Duodenal mucosa (tissue), 2 donors: ENCODE results near the gene USP27X.

ENCODE experiments used
- H3K27ac ChIP-seq: one replicate; pipeline ENCODE4 v1.7.0; 2013; ENCODE audit warnings: low read depth, low read length
- H3K27me3 ChIP-seq, 2 donors: one replicate each; pipeline ENCODE4 v1.7.0; 2013; ENCODE audit warnings: low read length in 2 of 2, control low read depth in 1 of 2; ENCODE audit not compliant: insufficient read depth in 2 of 2, control insufficient read depth in 1 of 2
- H3K36me3 ChIP-seq, 2 donors: one replicate each; pipeline ENCODE4 v1.7.0; 2013; ENCODE audit warnings: low read length in 2 of 2, control low read depth in 1 of 2; ENCODE audit not compliant: insufficient read depth in 2 of 2, control insufficient read depth in 1 of 2
- H3K4me1 ChIP-seq, 2 donors: one replicate each; pipeline ENCODE4 v1.7.0; 2013; ENCODE audit warnings: low read length in 2 of 2, control low read depth in 1 of 2; ENCODE audit not compliant: insufficient read depth in 2 of 2, control insufficient read depth in 1 of 2
- H3K4me3 ChIP-seq, 2 donors: one replicate each; pipeline ENCODE4 v1.7.0; 2013; ENCODE audit warnings: low read length in 2 of 2, low read depth in 1 of 2
- H3K9ac ChIP-seq, 2 donors: one replicate each; pipeline ENCODE4 v1.7.0; 2013; ENCODE audit warnings: low read length in 2 of 2, low read depth in 1 of 2
- H3K9me3 ChIP-seq, 2 donors: one replicate each; pipeline ENCODE4 v1.7.0; 2013; ENCODE audit warnings: low read length in 2 of 2, control low read depth in 1 of 2; ENCODE audit not compliant: control insufficient read depth in 1 of 2

USP27X gene

DNA sequence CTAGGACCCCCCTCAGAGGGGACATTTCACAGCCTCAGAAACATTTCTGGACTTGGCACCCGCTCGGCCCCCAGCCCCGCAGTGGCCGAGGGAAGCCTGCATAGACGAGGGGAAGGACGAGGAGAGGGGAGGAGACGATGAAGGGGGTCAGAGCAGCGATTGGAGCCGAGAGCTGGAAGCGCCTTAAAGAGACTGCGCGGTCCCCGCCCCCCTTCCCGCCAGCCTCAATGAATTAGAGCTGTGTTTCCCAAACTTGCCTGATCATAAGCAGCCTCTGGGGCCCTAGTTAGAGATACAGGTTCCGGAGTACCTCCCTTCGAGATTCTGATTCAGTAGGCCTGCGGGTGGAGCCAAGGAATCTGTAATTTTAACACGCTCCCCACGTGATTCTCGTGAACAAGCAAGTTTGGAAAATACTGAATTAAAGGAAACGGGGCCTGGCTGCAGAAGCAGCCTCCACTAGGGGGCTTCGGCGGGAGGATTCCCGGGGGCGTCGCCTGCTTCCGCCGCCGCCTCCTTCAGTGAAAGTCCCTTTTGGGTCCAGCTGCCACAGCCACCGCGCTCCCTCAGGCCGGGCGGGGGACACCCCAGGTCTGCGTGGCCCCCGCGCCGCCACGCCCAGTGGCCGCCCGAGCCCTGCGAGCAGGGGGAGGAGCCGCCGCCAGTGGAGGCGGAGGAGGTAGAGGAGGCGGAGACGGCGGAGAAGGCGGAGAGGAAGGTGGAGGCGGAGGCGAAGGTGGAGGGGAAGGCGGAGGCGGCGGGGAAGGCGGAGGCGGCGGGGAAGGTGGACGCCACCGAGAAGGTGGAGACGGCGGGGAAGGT, at the start of gene USP27X:
Gene USP27X (plus strand): TSS at position 651 of the 822 bp plus-strand sequence. CDS start 824 bp downstream, outside the sequence.
- Histone ChIP-seq H3K27ac (peak within 1 kb of the TSS; percentile 73), H3K27me3 (no peaks in the 10 kb centered on the region), H3K9ac (peak within 1 kb of the TSS in 1 of 2 donors; percentile 39)

DNA sequence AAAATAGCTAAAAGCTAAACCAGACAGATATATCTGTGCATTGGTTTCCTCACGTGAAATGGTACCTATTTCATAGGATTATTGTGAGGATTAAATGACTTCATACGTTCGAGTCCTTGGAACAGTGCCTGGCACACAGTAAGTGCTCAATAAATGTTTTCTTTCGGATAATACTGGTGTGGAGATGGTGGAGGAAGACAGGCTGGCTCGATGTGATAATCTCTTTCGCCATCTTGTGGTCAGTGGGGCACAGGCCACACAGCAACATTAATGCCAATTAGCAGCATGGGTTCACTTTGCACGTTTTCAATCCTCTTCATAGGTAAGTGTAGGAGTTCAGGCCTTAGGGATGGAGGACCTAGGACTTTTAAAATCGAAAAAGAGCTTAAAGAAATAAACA, 40.9 kb upstream of the USP27X start:
- no peak overlapping the region for H3K9ac ChIP-seq
- no peaks in the 10 kb centered on the region for H3K36me3 ChIP-seq
- H3K4me1 ChIP-seq, result no peaks in the 10 kb centered on the region
- no peak overlapping the region for H3K4me3 ChIP-seq
- H3K27me3 ChIP-seq, result no peaks in the 10 kb centered on the region
- H3K27ac ChIP-seq, result no peak overlapping the region
- no peaks in the 10 kb centered on the region for H3K9me3 ChIP-seq

More for the DNA sequence above, at the start of gene USP27X:
- Histone ChIP-seq H3K4me3 (peak within 1 kb of the TSS; percentile 61 to 65), H3K9me3 (no peaks in the 10 kb centered on the region), H3K36me3 (no peaks in the 10 kb centered on the region), H3K4me1 (peaks cover 9% of the 10 kb centered on the region in 2 donors)

DNA sequence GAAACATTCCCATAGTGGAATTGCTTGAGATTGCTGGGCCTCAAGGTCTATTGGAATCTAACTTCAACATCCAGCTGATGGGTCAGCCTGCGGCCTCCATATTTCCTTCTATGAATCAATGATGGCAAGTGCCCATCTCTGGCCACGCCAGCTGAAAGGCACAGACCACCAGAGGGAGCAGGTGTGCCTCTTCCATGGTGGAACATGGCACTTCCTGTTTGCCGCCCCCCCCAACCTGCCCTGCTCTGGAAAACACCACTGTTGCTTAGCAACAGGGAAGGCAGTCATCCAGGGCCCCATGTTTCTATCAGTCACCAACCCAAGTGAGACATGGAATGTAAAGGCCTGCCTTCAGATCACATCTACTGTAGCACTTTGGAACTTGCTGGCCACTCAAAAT, 38.6 kb upstream of the USP27X start:
- H3K27ac ChIP-seq, result no peak overlapping the region
- no peaks in the 10 kb centered on the region for H3K36me3 ChIP-seq
- no peaks in the 10 kb centered on the region for H3K9me3 ChIP-seq
- no peaks in the 10 kb centered on the region for H3K4me1 ChIP-seq
- no peak overlapping the region for H3K9ac ChIP-seq
- no peaks in the 10 kb centered on the region for H3K27me3 ChIP-seq
- no peak overlapping the region for H3K4me3 ChIP-seq

DNA sequence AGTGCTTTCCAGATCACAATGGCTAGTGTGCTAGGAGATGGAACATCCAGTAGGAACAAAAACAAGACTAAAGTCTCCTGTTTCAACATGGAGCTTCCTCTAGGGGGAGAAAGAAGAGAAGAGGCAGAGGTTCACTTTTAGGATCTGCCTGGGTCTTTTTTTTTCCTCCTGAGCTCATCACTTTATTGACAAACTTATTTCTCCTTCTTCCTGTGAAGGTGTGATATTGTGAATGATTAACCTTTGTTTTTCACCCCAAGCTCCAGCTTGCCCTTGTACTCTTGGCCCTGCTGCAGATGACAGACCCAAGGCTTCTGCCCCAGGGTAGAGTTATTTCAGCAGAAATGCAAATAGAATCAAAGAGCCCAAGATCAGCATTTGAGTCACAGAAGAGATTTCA, 36.7 kb upstream of the USP27X start:
- no peaks in the 10 kb centered on the region for H3K36me3 ChIP-seq
- H3K27me3 ChIP-seq, result no peaks in the 10 kb centered on the region
- no peaks in the 10 kb centered on the region for H3K9me3 ChIP-seq
- H3K27ac ChIP-seq, result no peak overlapping the region
- H3K9ac ChIP-seq, result no peak overlapping the region
- H3K4me3 ChIP-seq, result no peak overlapping the region
- no peaks in the 10 kb centered on the region for H3K4me1 ChIP-seq

DNA sequence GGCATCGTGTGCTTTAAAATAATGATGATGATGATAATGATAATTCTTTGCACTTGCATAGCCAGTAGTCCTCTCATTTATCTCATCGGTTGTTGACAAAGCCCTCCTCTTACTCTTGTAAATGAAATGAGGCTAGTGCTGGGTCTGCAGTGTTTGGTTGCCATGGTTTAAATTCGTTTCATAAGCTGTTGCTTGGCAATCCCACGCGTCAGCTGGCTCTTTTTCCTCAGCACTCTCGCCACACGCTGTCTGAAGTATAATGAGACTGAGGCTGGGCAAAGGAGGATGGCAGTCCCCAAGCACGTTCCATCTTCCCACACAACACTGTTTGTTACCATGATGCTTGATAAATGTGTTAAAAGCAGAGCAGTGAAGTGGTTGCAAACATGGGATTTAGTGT, 34.7 kb upstream of the USP27X start:
- Histone ChIP-seq H3K27me3 (no peaks in the 10 kb centered on the region), H3K27ac (no peak overlapping the region), H3K9ac (no peak overlapping the region), H3K4me1 (no peaks in the 10 kb centered on the region), H3K9me3 (no peaks in the 10 kb centered on the region), H3K4me3 (no peak overlapping the region), H3K36me3 (no peaks in the 10 kb centered on the region)

DNA sequence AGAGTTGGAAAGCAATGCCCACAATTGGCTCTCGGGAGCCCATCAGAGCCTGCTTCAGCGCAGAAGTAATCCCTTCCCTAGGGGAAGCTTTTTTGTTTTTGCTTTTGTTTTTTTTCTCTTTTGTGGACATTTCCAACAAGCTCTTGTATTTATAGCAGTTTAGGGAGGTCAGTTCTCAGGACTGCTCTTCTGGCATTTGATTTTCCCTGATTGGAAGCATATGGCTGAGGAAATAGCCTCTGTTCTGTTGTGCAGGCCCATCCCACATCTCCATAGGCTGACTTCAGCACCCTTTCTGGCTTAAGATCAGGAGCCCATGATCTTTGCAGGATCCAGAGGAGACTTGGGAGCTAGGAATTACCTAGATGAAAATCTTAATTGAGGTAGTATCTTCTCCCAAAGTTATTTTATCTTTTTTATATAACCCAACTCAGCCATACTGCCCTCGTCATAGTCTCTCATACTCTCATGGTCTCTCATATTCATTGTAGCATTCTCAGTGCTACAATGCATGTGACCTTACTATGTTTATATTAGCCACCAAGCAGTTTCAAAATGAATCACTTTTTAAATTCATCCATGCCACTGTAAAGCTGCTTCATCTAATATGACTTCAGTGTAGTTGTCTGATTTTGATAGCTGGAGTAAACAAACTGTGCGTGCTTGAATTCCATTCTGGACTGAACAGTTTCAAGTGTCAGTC, 33.4 kb upstream of the USP27X start:
- Histone ChIP-seq H3K27me3 (no peaks in the 10 kb centered on the region), H3K4me1 (no peaks in the 10 kb centered on the region), H3K36me3 (no peaks in the 10 kb centered on the region), H3K4me3 (no peak overlapping the region), H3K9me3 (no peaks in the 10 kb centered on the region), H3K9ac (no peak overlapping the region), H3K27ac (no peak overlapping the region)

DNA sequence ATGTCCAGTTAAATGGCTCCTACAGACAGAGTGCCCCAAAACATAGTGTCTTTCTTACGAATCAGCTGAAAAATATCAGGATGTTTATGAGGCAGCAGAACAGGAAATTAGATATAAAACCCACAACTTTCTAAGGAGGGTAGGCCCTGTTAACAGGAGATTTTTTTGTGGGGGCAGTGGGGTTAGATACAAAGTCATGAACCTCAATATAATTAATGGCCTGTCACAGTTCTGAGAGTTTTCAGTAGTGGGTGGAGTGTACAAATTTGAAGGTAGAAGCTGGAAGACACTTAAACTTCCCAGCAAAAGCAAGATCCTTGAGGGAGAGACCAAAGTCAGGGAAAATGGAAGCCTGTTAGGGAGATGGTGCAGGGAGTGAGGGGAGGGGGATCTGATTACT, 32.8 kb upstream of the USP27X start:
- H3K27me3 ChIP-seq, result no peaks in the 10 kb centered on the region
- no peaks in the 10 kb centered on the region for H3K36me3 ChIP-seq
- H3K9ac ChIP-seq, result no peak overlapping the region
- H3K4me1 ChIP-seq, result no peaks in the 10 kb centered on the region
- H3K4me3 ChIP-seq, result no peak overlapping the region
- no peaks in the 10 kb centered on the region for H3K9me3 ChIP-seq
- H3K27ac ChIP-seq, result no peak overlapping the region

DNA sequence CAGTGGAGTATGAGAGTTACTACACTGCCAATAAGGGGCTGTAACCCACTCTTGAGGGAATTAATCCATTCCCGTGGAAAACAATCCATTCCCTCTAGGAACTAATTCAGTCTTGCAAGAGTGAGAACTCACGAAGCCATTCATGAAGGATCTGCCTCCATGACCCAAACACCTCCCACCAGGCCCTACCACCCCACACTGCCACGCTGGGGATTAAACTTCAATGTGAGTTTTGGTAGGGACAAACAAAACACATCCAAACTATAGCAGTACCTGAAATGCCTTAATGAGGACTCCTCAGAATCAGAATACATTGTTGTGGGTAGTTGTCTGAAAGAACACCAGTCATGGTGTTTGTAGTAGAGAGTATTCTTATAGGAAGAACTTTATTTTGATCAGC, 31.0 kb upstream of the USP27X start:
- H3K36me3 ChIP-seq, result no peaks in the 10 kb centered on the region
- no peaks in the 10 kb centered on the region for H3K27me3 ChIP-seq
- H3K9ac ChIP-seq, result no peak overlapping the region
- H3K4me1 ChIP-seq, result no peaks in the 10 kb centered on the region
- no peak overlapping the region for H3K27ac ChIP-seq
- no peak overlapping the region for H3K4me3 ChIP-seq
- no peaks in the 10 kb centered on the region for H3K9me3 ChIP-seq

DNA sequence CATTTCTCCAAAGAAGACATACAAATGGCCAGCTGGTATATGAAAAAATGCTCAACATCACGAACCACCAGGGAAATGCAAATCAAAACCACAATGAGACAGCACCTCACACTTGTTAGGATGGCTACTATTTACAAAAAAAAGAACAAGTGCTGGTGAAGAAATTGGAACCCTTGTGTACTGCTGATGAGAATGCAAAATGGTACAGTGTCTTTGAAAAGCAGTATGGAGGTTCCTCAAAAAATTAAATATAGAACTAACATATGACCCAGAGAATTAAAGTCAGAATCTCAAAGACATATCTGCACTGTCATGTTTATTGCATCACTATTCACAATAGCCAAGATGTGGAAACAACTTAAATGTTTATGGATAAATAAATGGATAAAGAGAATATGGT, 29.3 kb upstream of the USP27X start:
- Histone ChIP-seq H3K9me3 (no peaks in the 10 kb centered on the region), H3K9ac (no peak overlapping the region), H3K27ac (no peak overlapping the region), H3K27me3 (no peaks in the 10 kb centered on the region), H3K36me3 (no peaks in the 10 kb centered on the region), H3K4me3 (no peak overlapping the region), H3K4me1 (no peaks in the 10 kb centered on the region)

DNA sequence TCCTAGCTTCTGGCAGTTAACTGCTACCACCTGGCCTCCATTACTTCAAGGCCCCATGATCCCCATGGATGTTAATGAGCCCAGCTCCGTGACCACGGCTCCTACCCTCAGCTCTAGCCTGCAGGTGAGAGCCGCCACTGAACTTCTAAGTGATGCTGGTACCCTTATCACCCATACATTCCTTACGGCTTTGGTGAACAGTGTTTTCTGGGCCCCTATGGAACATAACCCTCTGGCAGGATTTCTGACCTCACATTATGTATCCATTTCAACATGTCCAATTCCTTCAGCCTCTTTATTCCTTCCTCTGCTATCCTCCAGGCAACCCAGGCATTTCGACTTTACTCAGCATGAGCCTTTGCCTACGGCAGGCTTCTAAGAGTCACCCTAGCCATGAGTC, 25.6 kb upstream of the USP27X start:
- Histone ChIP-seq H3K4me3 (no peak overlapping the region), H3K27ac (no peak overlapping the region), H3K9me3 (no peaks in the 10 kb centered on the region), H3K9ac (no peak overlapping the region), H3K36me3 (no peaks in the 10 kb centered on the region), H3K27me3 (no peaks in the 10 kb centered on the region), H3K4me1 (no peaks in the 10 kb centered on the region)
